Heart right ventricle (tissue), 16 donors: Measurements from ENCODE around the gene CHD2. TPM values are rescaled to one million over a fixed set of nuclear protein-coding genes. Genes with fewer than 3 reads are reported as not detected.
A peak's percentile ranks its signal among the peaks of the same experiment; 100 is the strongest.

Source experiments
- ATAC-seq, 8 donors: fragments of 200-7000 bp; cut with Tn5 transposase; one replicate each; pipeline ENCODE4 v1.9.1; 2020; ENCODE audit warnings: mild to moderate bottlenecking in 8 of 8, moderate library complexity in 8 of 8, moderate number of reproducible peaks in 1 of 8
- DNase-seq, 2 donors: peaks; one replicate each; pipeline ENCODE4 v3.0.0-alpha.2; 2020
- H3K27ac ChIP-seq, 10 donors: fragments of 200-600 bp; sonication (generic) in 2 of 10; one replicate each; pipeline versions ENCODE4 v1.5.0 to v1.8.0; 2020 to 2022; ENCODE audit warnings: mild to moderate bottlenecking in 3 of 10
- H3K27me3 ChIP-seq, 7 donors: fragments of 200-600 bp; one replicate each; pipeline ENCODE4 v1.8.0; 2021 to 2022; ENCODE audit warnings: mild to moderate bottlenecking in 2 of 7
- H3K36me3 ChIP-seq, 9 donors: fragments of 200-600 bp; sonication (generic) in 1 of 9; one replicate each; pipeline versions ENCODE4 v1.5.0 to v1.8.0; 2020 to 2022; ENCODE audit warnings: mild to moderate bottlenecking in 2 of 9
- H3K4me1 ChIP-seq, 9 donors: fragments of 200-600 bp; sonication (generic) in 1 of 9; one replicate each; pipeline versions ENCODE4 v1.5.0 to v1.8.0; 2020 to 2022; ENCODE audit warnings: mild to moderate bottlenecking in 4 of 9
- H3K4me3 ChIP-seq, 10 donors: fragments of 200-600 bp; sonication (generic) in 2 of 10; one replicate each; pipeline versions ENCODE4 v1.5.0 to v1.8.0; 2020 to 2022; ENCODE audit warnings: mild to moderate bottlenecking in 7 of 10, moderate library complexity in 2 of 10
- H3K9me3 ChIP-seq, 11 donors: fragments of 200-600 bp in 10 of 11; sonication (generic) in 2 of 11; one replicate each; pipeline versions ENCODE4 v1.5.0 to v1.8.0; 2013 to 2022; ENCODE audit warnings: mild to moderate bottlenecking in 2 of 11, control low read depth in 1 of 11, moderate library complexity in 1 of 11
- CTCF ChIP-seq, 9 donors: fragments of 200-600 bp; sonication (generic) in 2 of 9; IDR thresholded peaks; one replicate each; pipeline versions ENCODE4 v1.5.0 to v1.8.0; 2021 to 2022; ENCODE audit warnings: antibody characterized with exemption in 9 of 9, mild to moderate bottlenecking in 5 of 9, moderate library complexity in 1 of 9
- WGBS, 2 donors: extraction: QIAGEN DNeasy Blood & Tissue Kit; methylation state at CpG; one replicate each; pipeline ENCODE4 v1.1.7; 2013; ENCODE audit warnings: inconsistent platforms in 1 of 2; 5-methylcytosine and 5-hydroxymethylcytosine counted together
- intact Hi-C, 10 donors: fragments of 100-400 bp; cut with DNase I; formaldehyde crosslinking; loops; one replicate each; pipeline versions ENCODE4 v1.11.1 to v1.14.2; 2022
- polyA plus RNA-seq, 2 donors: library from polyadenylated mRNA; stranded (reverse); fragments of 200-250 nt; gene quantifications; one replicate each; pipeline ENCODE4 v1.2.3, GENCODE V29; 2013
- total RNA-seq, 10 donors: library from RNA; stranded (reverse); fragmentation: NEBNext Ultra II Directional in 3 of 10; extraction: Animal tissue kit (Norgen Biotek cat#: 25700) in 3 of 10; gene quantifications; one replicate each; pipeline versions ENCODE4 v1.2.1 to v1.2.4, GENCODE V29; 2021 to 2023
- donor health status: Arrhythmogenic right ventricular cardiomyopathy.
- donor health status: ischemic (EF 13 %, LVEDD 7.1; RV severe dilation, severe dysfunction).
- donor health status: healthy with polysubstance abuse.
- donor health status: DM: no; HTN: yes; CAD: no.
- donor health status: DM: no; HTN: no; CAD: no.
- donor health status: ischemic (EF 25% LVEDD 6.9; RV normal size, moderate dysfunction).
- donor health status: ischemic (EF 25% LVEDD 5.7; RV mildly dilated, moderate dysfunction).
- donor health status: healthy.
- donor health status: DM: yes; HTN: yes; CAD: no.
- donor health status: Ischemic cardiomyopathy.
- donor health status: ischemic (EF 35%, LVEDD 5.7; RV mildly dilated, moderate dysfunction).
- donor health status: nonischemic (EF 11% LVEDD 7.7; RV severe dilation, severe dysfunction).
- donor health status: DM: yes; HTN: yes; CAD: no.
- donor health status: PGD.
- donor health status: ischemic (EF 29% LVEDD 5.4; RV normal size, mild dysfunction).
- donor health status: nonischemic (EF 23%, LVEDD 6.1; RV moderate dilation, normal function).

Gene CHD2
- total and polyA plus RNA-seq, 12 donors: 12.2 to 74.0 (median 54.6) TPM

GRCh38 chr15:92958105-92958504, 58.0 kb downstream of the CHD2 start:
- WGBS, 2 donors: 72 to 77% methylated on average over 8 of the region's 8 CpGs
- ATAC-seq: no peak
- Histone ChIP-seq H3K4me1 (peaks cover 0 to 21% (median 0%) of the 10 kb centered on the region in 9 donors), H3K27ac (peak overlapping the region in 7 of 10 donors; percentile 10 to 59 (median 37)), H3K36me3 (peaks cover 0 to 100% (median 66%) of the 10 kb centered on the region in 9 donors), H3K27me3 (no peaks in the 10 kb centered on the region), H3K4me3 (no peak overlapping the region), H3K9me3 (peaks cover 0 to 5% (median 0%) of the 10 kb centered on the region in 11 donors)
- DNase-seq: no peak
- TF ChIP-seq CTCF (IDR thresholded peaks at IDR 0.05): no peak
- intact Hi-C loops: no loop called here

GRCh38 chr15:92959219-92959618, 59.1 kb downstream of the CHD2 start:
- ATAC-seq: peak in 2 of 8 donors; percentile 29 to 45
- 82% methylated on average over 4 of the region's 4 CpGs for WGBS, 2 donors
- H3K4me1 ChIP-seq: peaks cover 0 to 21% (median 0%) of the 10 kb centered on the region in 9 donors
- H3K27me3 ChIP-seq: no peaks in the 10 kb centered on the region
- H3K36me3 ChIP-seq: peaks cover 0 to 100% (median 64%) of the 10 kb centered on the region in 9 donors
- peak overlapping the region in 5 of 10 donors; percentile 10 to 59 (median 37) for H3K27ac ChIP-seq
- peaks cover 0 to 8% (median 0%) of the 10 kb centered on the region in 11 donors for H3K9me3 ChIP-seq
- no peak for TF ChIP-seq CTCF (IDR thresholded peaks at IDR 0.05)
- DNase-seq: no peak
- intact Hi-C loops: no loop called here
- no peak overlapping the region for H3K4me3 ChIP-seq

- no peak for TF ChIP-seq CTCF (IDR thresholded peaks at IDR 0.05)
- no peak overlapping the region for H3K27ac ChIP-seq
- H3K9me3 ChIP-seq: peaks cover 0 to 8% (median 0%) of the 10 kb centered on the region in 11 donors
- WGBS, 2 donors: 96 to 99% methylated on average over 9 of the region's 9 CpGs
- DNase-seq (no peak), ATAC-seq (no peak)
- H3K4me3 ChIP-seq: no peak overlapping the region
- H3K27me3 ChIP-seq: no peaks in the 10 kb centered on the region
- intact Hi-C loops: no loop called here
- H3K36me3 ChIP-seq: peaks cover 0 to 100% (median 49%) of the 10 kb centered on the region in 9 donors
- peaks cover 0 to 21% (median 0%) of the 10 kb centered on the region in 9 donors for H3K4me1 ChIP-seq
Observed at GRCh38 chr15:92960996-92961681, 61.0 kb downstream of the CHD2 start.

- no peak for DNase-seq
- TF ChIP-seq CTCF (IDR thresholded peaks at IDR 0.05): no peak
- Histone ChIP-seq H3K4me1 (peaks cover 0 to 15% (median 0%) of the 10 kb centered on the region in 9 donors), H3K27ac (no peak overlapping the region), H3K36me3 (peaks cover 0 to 100% (median 36%) of the 10 kb centered on the region in 9 donors), H3K27me3 (no peaks in the 10 kb centered on the region), H3K4me3 (no peak overlapping the region), H3K9me3 (peaks cover 0 to 8% (median 0%) of the 10 kb centered on the region in 11 donors)
- intact Hi-C loops: no loop called here
- WGBS, 2 donors: 100% methylated on average over 1 of the region's 1 CpG
- ATAC-seq: no peak
Observed at GRCh38 chr15:92962914-92963313, 62.8 kb downstream of the CHD2 start.
